ENCODE measurements around the gene PPP1R37. TPM values are rescaled to one million over a fixed set of nuclear protein-coding genes. Genes with fewer than 3 reads are reported as not detected.
A peak's percentile ranks its signal among the peaks of the same experiment; 100 is the strongest.

The PPP1R37 gene
- total and polyA plus RNA-seq, 2 of the 13 experiments (the other 11 are each of a cell fraction or from before 2014, with no cell fraction given) = 9.0 to 14.3 TPM

GRCh38 chr19:45103508-45104319 is 10.7 kb downstream of the PPP1R37 start (continued):
- peak; percentile 68 for TF ChIP-seq ARID4A (CRISPR knock-in tag; IDR thresholded peaks at IDR 0.05; ENCODE audit: borderline replicate concordance)
- TF ChIP-seq, protein P1, sequence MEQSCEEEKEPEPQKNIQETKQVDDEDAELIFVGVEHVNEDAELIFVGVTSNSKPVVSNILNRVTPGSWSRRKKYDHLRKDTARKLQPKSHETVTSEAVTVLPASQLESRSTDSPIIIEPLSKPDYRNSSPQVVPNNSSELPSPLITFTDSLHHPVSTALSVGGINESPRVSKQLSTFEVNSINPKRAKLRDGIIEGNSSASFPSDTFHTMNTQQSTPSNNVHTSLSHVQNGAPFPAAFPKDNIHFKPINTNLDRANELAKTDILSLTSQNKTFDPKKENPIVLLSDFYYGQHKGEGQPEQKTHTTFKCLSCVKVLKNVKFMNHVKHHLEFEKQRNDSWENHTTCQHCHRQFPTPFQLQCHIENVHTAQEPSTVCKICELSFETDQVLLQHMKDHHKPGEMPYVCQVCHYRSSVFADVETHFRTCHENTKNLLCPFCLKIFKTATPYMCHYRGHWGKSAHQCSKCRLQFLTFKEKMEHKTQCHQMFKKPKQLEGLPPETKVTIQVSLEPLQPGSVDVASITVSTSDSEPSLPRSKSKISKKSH (CRISPR knock-in tag; IDR thresholded peaks at IDR 0.05; ENCODE audit: borderline replicate concordance) = peak; percentile 73; the same call in 1 of the 2 replicates
- TF ChIP-seq KDM6A (CRISPR knock-in tag; IDR thresholded peaks at IDR 0.05; ENCODE audit: low read depth) = peak; percentile 42; the same call in 1 of the 2 replicates
- TF ChIP-seq REPIN1 (CRISPR knock-in tag; IDR thresholded peaks at IDR 0.05; ENCODE audit: borderline replicate concordance, low read depth) = peak; percentile 61; the same call in 1 of the 2 replicates
- TF ChIP-seq NR2C2 (CRISPR knock-in tag; IDR thresholded peaks at IDR 0.05; ENCODE audit: borderline replicate concordance) = peak; percentile 30; the same call in 1 of the 2 replicates
- no peak for TF ChIP-seq HNRNPUL1 (IDR thresholded peaks at IDR 0.05; ENCODE audit: low read depth, low read length)
- TF ChIP-seq POLR2A (IDR thresholded peaks at IDR 0.05; ENCODE audit: insufficient read depth in 1 of 2, low read depth in 2 of 2, low read length in 2 of 2) = no peak; a peak in 1 of 4 replicates
- TF ChIP-seq IRF2 (CRISPR knock-in tag; IDR thresholded peaks at IDR 0.05) = 0 out of 2 replicates have a peak, but pooled peaks have one; percentile 41
- TF ChIP-seq, protein P2, sequence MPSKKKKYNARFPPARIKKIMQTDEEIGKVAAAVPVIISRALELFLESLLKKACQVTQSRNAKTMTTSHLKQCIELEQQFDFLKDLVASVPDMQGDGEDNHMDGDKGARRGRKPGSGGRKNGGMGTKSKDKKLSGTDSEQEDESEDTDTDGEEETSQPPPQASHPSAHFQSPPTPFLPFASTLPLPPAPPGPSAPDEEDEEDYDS (CRISPR knock-in tag; IDR thresholded peaks at IDR 0.05) = 0 out of 2 replicates have a peak, but pooled peaks have one; percentile 16
- TF ChIP-seq ZNF646 (CRISPR knock-in tag; IDR thresholded peaks at IDR 0.05) = no peak

All from HepG2 (cell line).